ENCODE data around the gene PACRG.

Gene PACRG

GRCh38 chr6:162681447-162681846 lies 46.3 kb upstream of the PACRG start:
- Histone ChIP-seq H2AFZ (ENCODE audit: low read depth) (no peak overlapping the region), H3K4me1 (ENCODE audit: low read depth, poor library complexity, severe bottlenecking) (no peaks in the 10 kb centered on the region), H3K27me3 (ENCODE audit: insufficient read depth, low read depth) (no peaks in the 10 kb centered on the region), H3K79me2 (ENCODE audit: insufficient read depth, low read depth) (no peaks in the 10 kb centered on the region), H4K20me1 (ENCODE audit: insufficient read depth) (no peaks in the 10 kb centered on the region), H3K4me3 (IDR thresholded peaks at IDR 0.05; ENCODE audit: insufficient read depth, low read depth, low read length) (no peak overlapping the region), H3K27ac (no peak overlapping the region), H3K4me2 (no peak overlapping the region), H3K36me3 (ENCODE audit: insufficient read depth) (no peaks in the 10 kb centered on the region), H3K9ac (no peak overlapping the region)
- no peak for TF ChIP-seq CTCF (conservative IDR thresholded peaks at IDR 0.05; ENCODE audit: low read depth, low read length)

- TF ChIP-seq CTCF (conservative IDR thresholded peaks at IDR 0.05; ENCODE audit: low read depth, low read length): no peak
- no peaks in the 10 kb centered on the region for H4K20me1 ChIP-seq (ENCODE audit: insufficient read depth)
- H3K36me3 ChIP-seq (ENCODE audit: insufficient read depth): no peaks in the 10 kb centered on the region
- no peak overlapping the region for H3K9ac ChIP-seq
- no peak overlapping the region for H2AFZ ChIP-seq (ENCODE audit: low read depth)
- no peaks in the 10 kb centered on the region for H3K4me1 ChIP-seq (ENCODE audit: low read depth, poor library complexity, severe bottlenecking)
- no peak overlapping the region for H3K4me2 ChIP-seq
- no peak overlapping the region for H3K27ac ChIP-seq
- H3K4me3 ChIP-seq (IDR thresholded peaks at IDR 0.05; ENCODE audit: insufficient read depth, low read depth, low read length): no peak overlapping the region
- H3K27me3 ChIP-seq (ENCODE audit: insufficient read depth, low read depth): no peaks in the 10 kb centered on the region
- no peaks in the 10 kb centered on the region for H3K79me2 ChIP-seq (ENCODE audit: insufficient read depth, low read depth)
Measured at GRCh38 chr6:162683135-162683534, 44.6 kb upstream of the PACRG start.

GRCh38 chr6:162684052-162684451 lies 43.7 kb upstream of the PACRG start:
- Histone ChIP-seq H4K20me1 (ENCODE audit: insufficient read depth) (no peaks in the 10 kb centered on the region), H3K4me3 (IDR thresholded peaks at IDR 0.05; ENCODE audit: insufficient read depth, low read depth, low read length) (no peak overlapping the region), H3K9ac (no peak overlapping the region), H3K4me1 (ENCODE audit: low read depth, poor library complexity, severe bottlenecking) (no peaks in the 10 kb centered on the region), H3K27me3 (ENCODE audit: insufficient read depth, low read depth) (no peaks in the 10 kb centered on the region), H3K36me3 (ENCODE audit: insufficient read depth) (no peaks in the 10 kb centered on the region), H2AFZ (ENCODE audit: low read depth) (no peak overlapping the region), H3K27ac (no peak overlapping the region), H3K4me2 (no peak overlapping the region), H3K79me2 (ENCODE audit: insufficient read depth, low read depth) (no peaks in the 10 kb centered on the region)
- no peak for TF ChIP-seq CTCF (conservative IDR thresholded peaks at IDR 0.05; ENCODE audit: low read depth, low read length)

GRCh38 chr6:162684961-162685360 lies 42.8 kb upstream of the PACRG start:
- Histone ChIP-seq H2AFZ (ENCODE audit: low read depth) (no peak overlapping the region), H3K4me3 (IDR thresholded peaks at IDR 0.05; ENCODE audit: insufficient read depth, low read depth, low read length) (no peak overlapping the region), H3K9ac (no peak overlapping the region), H3K27ac (no peak overlapping the region), H3K4me2 (no peak overlapping the region), H3K36me3 (ENCODE audit: insufficient read depth) (no peaks in the 10 kb centered on the region), H4K20me1 (ENCODE audit: insufficient read depth) (no peaks in the 10 kb centered on the region), H3K27me3 (ENCODE audit: insufficient read depth, low read depth) (no peaks in the 10 kb centered on the region), H3K4me1 (ENCODE audit: low read depth, poor library complexity, severe bottlenecking) (no peaks in the 10 kb centered on the region), H3K79me2 (ENCODE audit: insufficient read depth, low read depth) (no peaks in the 10 kb centered on the region)
- no peak for TF ChIP-seq CTCF (conservative IDR thresholded peaks at IDR 0.05; ENCODE audit: low read depth, low read length)

- no peak for TF ChIP-seq CTCF (conservative IDR thresholded peaks at IDR 0.05; ENCODE audit: low read depth, low read length)
- H3K27me3 ChIP-seq (ENCODE audit: insufficient read depth, low read depth): no peaks in the 10 kb centered on the region
- no peaks in the 10 kb centered on the region for H3K79me2 ChIP-seq (ENCODE audit: insufficient read depth, low read depth)
- H2AFZ ChIP-seq (ENCODE audit: low read depth): no peak overlapping the region
- no peak overlapping the region for H3K4me2 ChIP-seq
- no peaks in the 10 kb centered on the region for H4K20me1 ChIP-seq (ENCODE audit: insufficient read depth)
- no peaks in the 10 kb centered on the region for H3K4me1 ChIP-seq (ENCODE audit: low read depth, poor library complexity, severe bottlenecking)
- H3K27ac ChIP-seq: no peak overlapping the region
- no peak overlapping the region for H3K4me3 ChIP-seq (IDR thresholded peaks at IDR 0.05; ENCODE audit: insufficient read depth, low read depth, low read length)
- no peaks in the 10 kb centered on the region for H3K36me3 ChIP-seq (ENCODE audit: insufficient read depth)
- no peak overlapping the region for H3K9ac ChIP-seq
Measured at GRCh38 chr6:162685586-162685985, 42.2 kb upstream of the PACRG start.
